HepG2 (cell line): ENCODE measurements around the gene DDX1. TPM values are rescaled to one million over a fixed set of nuclear protein-coding genes. Genes with fewer than 3 reads are reported as not detected.

Experiments used
- ATAC-seq: fragments of 200-7000 bp; cut with Tn5 transposase; 3 replicates; pipeline ENCODE4 v1.9.1; 2020; ENCODE audit warnings: mild to moderate bottlenecking, moderate library complexity
- BruUV-seq: library from RNA; stranded (reverse); fragments of 400-500 nt; replicated peaks from 2 replicates; lab custom pipeline; 2021; lab: Mats Ljungman, UMichigan
- CTCF ChIA-PET: fragments of 300-600 bp; formaldehyde crosslinking; extraction: SDS; loops from one replicate; lab custom pipeline; 2021; ENCODE audit warnings: low total read pairs, inconsistent platforms, low intra/inter-chr PET ratio; lab: Yijun Ruan, JAX
- POLR2A ChIA-PET: fragments of 350-600 bp; sonication (Branson Sonifier 250); formaldehyde crosslinking; loops from one replicate; lab custom pipeline; 2020; ENCODE audit warnings: antibody characterized with exemption, inconsistent platforms; lab: Yijun Ruan, JAX
- DNase-seq: peaks from one replicate; pipeline ENCODE4 v3.0.0-alpha.2; 2015; ENCODE audit warnings: low spot score
- FAIRE-seq: peaks from 3 replicates; lab custom pipeline; 2011; peaks lifted over from hg19 to GRCh38; lab: Jason Lieb, UNC
- H2AFZ ChIP-seq: one replicate; pipeline ENCODE4 v1.6.1; 2011; ENCODE audit warnings: low read length, inconsistent platforms
- H3K27ac ChIP-seq: fragments of 300-600 bp; 3 replicates; pipeline ENCODE4 v1.8.0; 2011; ENCODE audit warnings: mixed run types, mild to moderate bottlenecking, mixed read lengths, low read length, inconsistent platforms; ENCODE audit not compliant: insufficient read depth; ENCODE audit errors: extremely low read length
- H3K27me3 ChIP-seq, 2 experiments: fragments of 200-600 bp in 1 of 2; 2 replicates in 1 of 2; 3 replicates in 1 of 2; pipeline versions ENCODE4 v1.6.0 to v1.8.0; 2011; ENCODE audit warnings: low read length in 2 of 2, mild to moderate bottlenecking in 2 of 2, moderate library complexity in 2 of 2, inconsistent platforms in 1 of 2; ENCODE audit not compliant: insufficient read depth in 2 of 2, control insufficient read depth in 1 of 2
- H3K36me3 ChIP-seq, 2 experiments: fragments of 200-600 bp in 1 of 2; replicated peaks in 1 of 2; 2 replicates in 1 of 2; 3 replicates in 1 of 2; pipeline versions ENCODE4 v1.5.1 to v1.8.0; 2011; ENCODE audit warnings: low read length in 2 of 2, inconsistent platforms in 1 of 2; ENCODE audit not compliant: insufficient read depth in 2 of 2, control insufficient read depth in 1 of 2
- H3K4me1 ChIP-seq: 2 replicates; pipeline ENCODE4 v1.5.1; 2012; ENCODE audit warnings: low read length, inconsistent platforms; ENCODE audit not compliant: insufficient read depth
- H3K4me2 ChIP-seq: 2 replicates; pipeline ENCODE4 v1.6.0; 2011; ENCODE audit warnings: low read depth, low read length, inconsistent platforms
- H3K4me3 ChIP-seq, 3 experiments: fragments of 200-600 bp in 1 of 3; sonication (generic), shearing (Covaris generic) in 1 of 3; replicated peaks in 1 of 3; 2 replicates each; pipeline ENCODE4 v1.5.1; 2011 to 2016; ENCODE audit warnings: low read length in 3 of 3, inconsistent platforms in 2 of 3, low read depth in 2 of 3, mild to moderate bottlenecking in 2 of 3, control low read depth in 1 of 3, mixed read lengths in 1 of 3; ENCODE audit not compliant: insufficient read depth in 1 of 3
- H3K79me2 ChIP-seq: one replicate; pipeline ENCODE4 v1.6.1; 2011; ENCODE audit warnings: low read length, inconsistent platforms; ENCODE audit not compliant: insufficient read depth
- H3K9ac ChIP-seq: 2 replicates; pipeline ENCODE4 v1.6.0; 2011; ENCODE audit warnings: mild to moderate bottlenecking, low read depth, low read length, inconsistent platforms; ENCODE audit not compliant: insufficient read depth
- H3K9me3 ChIP-seq: 2 replicates; pipeline ENCODE4 v1.5.1; 2012; ENCODE audit warnings: mild to moderate bottlenecking, low read length
- H4K20me1 ChIP-seq: 2 replicates; pipeline ENCODE4 v1.6.0; 2011; ENCODE audit warnings: inconsistent platforms, mild to moderate bottlenecking, low read length, moderate library complexity; ENCODE audit not compliant: insufficient read depth
- CHD4 ChIP-seq: fragments of 200-600 bp; sonication (generic); IDR thresholded peaks from 2 replicates; pipeline ENCODE4 v1.7.0; 2017; ENCODE audit warnings: mild to moderate bottlenecking, low read length, borderline replicate concordance
- FOXA1 ChIP-seq, 2 experiments: fragments of 450-650 bp in 1 of 2; sonication (generic) in 1 of 2; formaldehyde crosslinking in 1 of 2; IDR thresholded peaks; 2 replicates each; pipeline versions ENCODE4 v1.4.0 to v1.6.1; 2016 to 2020; ENCODE audit warnings: missing genetic modification reagents in 1 of 2
- MATR3 ChIP-seq: sonication (generic); formaldehyde crosslinking; IDR thresholded peaks from 2 replicates; pipeline ENCODE4 v1.4.0; 2020; ENCODE audit warnings: missing genetic modification reagents
- PHB2 ChIP-seq: fragments of 450-650 bp; IDR thresholded peaks from 2 replicates; pipeline ENCODE4 v1.6.1; 2018; ENCODE audit not compliant: partially characterized antibody
- ZNF121 ChIP-seq: sonication (generic); formaldehyde crosslinking; IDR thresholded peaks from 2 replicates; pipeline ENCODE4 v1.5.0; 2020; ENCODE audit warnings: mild to moderate bottlenecking, missing genetic modification reagents
- ZNF253 ChIP-seq: sonication (generic); formaldehyde crosslinking; IDR thresholded peaks from 2 replicates; pipeline ENCODE4 v1.8.0; 2022; ENCODE audit warnings: mild to moderate bottlenecking, missing genetic modification reagents, borderline replicate concordance
- ZNF543 ChIP-seq: sonication (generic); formaldehyde crosslinking; IDR thresholded peaks from 2 replicates; pipeline ENCODE4 v1.4.0; 2020; ENCODE audit warnings: mild to moderate bottlenecking, missing genetic modification reagents
- ZNF557 ChIP-seq: sonication (generic); formaldehyde crosslinking; IDR thresholded peaks from 2 replicates; pipeline ENCODE4 v1.4.0; 2020; ENCODE audit warnings: missing genetic modification reagents
- ZNF850 ChIP-seq: sonication (generic); formaldehyde crosslinking; conservative IDR thresholded peaks from 2 replicates; pipeline ENCODE4 v1.9.0; 2021; ENCODE audit warnings: mild to moderate bottlenecking, missing genetic modification reagents
- WGBS: methylation state at CpG from one replicate; pipeline ENCODE4 v1.1.6; 2017; ENCODE audit warnings: low lambda C conversion rate; 5-methylcytosine and 5-hydroxymethylcytosine counted together
- in situ Hi-C: cut with HindIII; loops from 2 replicates; pipeline ENCODE4 v1.10.0; 2017; ENCODE audit warnings: low pct_unique_long_range_greater_than_20kb; ENCODE audit not compliant: extremely low pct_ligation_motif_present
- intact Hi-C: fragments of 100-400 bp; cut with micrococcal nuclease; formaldehyde crosslinking; loops from one replicate; pipeline ENCODE4 v1.10.0; 2022; ENCODE audit not compliant: unreplicated experiment
- polyA plus RNA-seq, 8 experiments: library from polyadenylated mRNA; depleted of rRNA in 3 of 8; stranded (reverse) in 7 of 8; unstranded in 1 of 8; fragments of >200 nt; fragmentation: Illumina TruSeq in 4 of 8; extraction: Trizol in 4 of 8; gene quantifications; 2 replicates each; pipeline versions ENCODE4 v1.2.1 to v1.2.3, GENCODE V29; 2011 to 2016; ENCODE audit warnings: low read depth in 4 of 8, missing spikeins in 1 of 8, mixed read lengths in 1 of 8; ENCODE audit not compliant: insufficient read depth in 1 of 8
- total RNA-seq, 5 experiments: library from RNA; depleted of rRNA; stranded (reverse); fragments of >200 nt; fragmentation: Illumina TruSeq; extraction: Trizol; gene quantifications; 2 replicates each; pipeline ENCODE4 v1.2.3, GENCODE V29; 2016; ENCODE audit warnings: low read depth in 1 of 5
- TF ChIP-seq, protein P1 (sequence below): sonication (generic); formaldehyde crosslinking; IDR thresholded peaks from 2 replicates; pipeline ENCODE4 v1.5.0; 2020; ENCODE audit warnings: mild to moderate bottlenecking, missing genetic modification reagents
- TF ChIP-seq, protein P2 (sequence below): sonication (generic); formaldehyde crosslinking; IDR thresholded peaks from 2 replicates; pipeline ENCODE4 v1.5.0; 2020; ENCODE audit warnings: missing genetic modification reagents
- TF ChIP-seq, protein P3 (sequence below): sonication (generic); formaldehyde crosslinking; IDR thresholded peaks from 2 replicates; pipeline ENCODE4 v1.9.0; 2021; ENCODE audit warnings: missing genetic modification reagents, borderline replicate concordance

The DDX1 gene
- total and polyA plus RNA-seq, 2 of the 13 experiments (the other 11 are each of a cell fraction or from before 2014, with no cell fraction given) = 81.6 to 130 TPM

DNA sequence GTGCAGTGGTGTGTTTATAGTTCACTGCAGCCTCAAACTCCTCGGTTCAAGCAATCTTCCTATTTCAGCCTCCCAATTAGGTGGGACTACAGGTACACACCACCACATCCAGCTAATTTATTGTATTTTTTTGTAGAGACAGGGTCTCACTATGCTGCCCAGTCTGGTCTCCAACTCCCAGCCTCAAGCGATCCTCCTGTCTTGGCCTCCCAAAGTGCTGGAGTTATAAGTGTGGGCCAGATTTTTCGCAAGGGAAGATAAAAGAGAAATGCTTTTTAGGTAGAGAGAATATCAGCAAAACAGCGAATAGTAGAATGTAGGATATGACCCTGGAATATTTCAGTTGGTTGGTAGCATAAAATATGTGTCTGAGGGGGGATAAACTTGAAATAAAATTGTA lies 4.3 kb downstream of the DDX1 start:
- intact Hi-C loops (no loop called here), in situ Hi-C loops (loop anchor here (25.0 kb wide), 3 partner anchors 584 to 959 kb away; partner anchors contain the start of gene LRATD1)
- POLR2A ChIA-PET = no interaction called here
- H3K9me3 ChIP-seq = no peaks in the 10 kb centered on the region
- peaks cover 9% of the 10 kb centered on the region for H4K20me1 ChIP-seq
- no TSS peak for BruUV-seq
- H3K36me3 ChIP-seq = peaks cover 18 to 50% of the 10 kb centered on the region in 2 experiments
- no peaks in the 10 kb centered on the region; a peak in 1 of 5 replicates for H3K27me3 ChIP-seq
- DNase-seq (no peak), ATAC-seq (no peak), FAIRE-seq (no peak)
- CTCF ChIA-PET = no interaction called here
- H3K79me2 ChIP-seq = peaks cover 46% of the 10 kb centered on the region
- H3K27ac ChIP-seq = no peak overlapping the region
- H3K4me2 ChIP-seq = no peak overlapping the region
- 96% methylated on average over 4 of the region's 4 CpGs for WGBS
- no peak for TF ChIP-seq PHB2
- peak; percentile 84 for TF ChIP-seq ZNF121
- no peak for TF ChIP-seq FOXA1 (IDR thresholded peaks at IDR 0.05)
- no peak for TF ChIP-seq FOXA1 (CRISPR knock-in tag; IDR thresholded peaks at IDR 0.05)
- TF ChIP-seq, protein P1, sequence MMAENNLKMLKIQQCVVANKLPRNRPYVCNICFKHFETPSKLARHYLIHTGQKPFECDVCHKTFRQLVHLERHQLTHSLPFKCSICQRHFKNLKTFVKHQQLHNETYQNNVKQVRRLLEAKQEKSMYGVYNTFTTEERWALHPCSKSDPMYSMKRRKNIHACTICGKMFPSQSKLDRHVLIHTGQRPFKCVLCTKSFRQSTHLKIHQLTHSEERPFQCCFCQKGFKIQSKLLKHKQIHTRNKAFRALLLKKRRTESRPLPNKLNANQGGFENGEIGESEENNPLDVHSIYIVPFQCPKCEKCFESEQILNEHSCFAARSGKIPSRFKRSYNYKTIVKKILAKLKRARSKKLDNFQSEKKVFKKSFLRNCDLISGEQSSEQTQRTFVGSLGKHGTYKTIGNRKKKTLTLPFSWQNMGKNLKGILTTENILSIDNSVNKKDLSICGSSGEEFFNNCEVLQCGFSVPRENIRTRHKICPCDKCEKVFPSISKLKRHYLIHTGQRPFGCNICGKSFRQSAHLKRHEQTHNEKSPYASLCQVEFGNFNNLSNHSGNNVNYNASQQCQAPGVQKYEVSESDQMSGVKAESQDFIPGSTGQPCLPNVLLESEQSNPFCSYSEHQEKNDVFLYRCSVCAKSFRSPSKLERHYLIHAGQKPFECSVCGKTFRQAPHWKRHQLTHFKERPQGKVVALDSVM (CRISPR knock-in tag) = peak; percentile 76
- H3K9ac ChIP-seq = no peak overlapping the region
- no peak overlapping the region for H2AFZ ChIP-seq
- H3K4me3 ChIP-seq = no peak overlapping the region
- peaks cover 27% of the 10 kb centered on the region for H3K4me1 ChIP-seq

DNA sequence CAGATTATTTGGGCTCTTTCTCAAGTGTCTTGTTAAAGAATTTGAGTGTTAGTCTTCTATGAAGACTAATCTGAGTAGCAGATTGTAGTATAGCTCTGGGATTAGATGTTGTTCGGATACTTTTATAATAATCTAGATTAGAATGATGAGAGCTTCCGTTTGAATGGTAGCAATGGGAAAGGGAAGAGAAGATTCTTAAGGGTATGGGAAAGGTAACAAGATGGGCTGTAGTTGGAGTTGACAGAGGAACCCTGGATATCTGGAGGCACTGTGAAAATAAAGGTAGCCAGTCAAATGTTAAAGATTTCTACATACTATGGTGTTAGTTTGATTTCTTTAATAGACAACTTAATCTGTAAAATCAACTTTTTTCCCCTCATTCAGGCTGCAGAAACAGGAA lies 4.7 kb downstream of the DDX1 start:
- in situ Hi-C loops = loop anchor here (25.0 kb wide), 3 partner anchors 584 to 959 kb away; partner anchors contain the start of gene LRATD1
- FAIRE-seq (no peak), DNase-seq (no peak), ATAC-seq (no peak)
- CTCF ChIA-PET = no interaction called here
- no peak overlapping the region for H2AFZ ChIP-seq
- no peaks in the 10 kb centered on the region for H3K9me3 ChIP-seq
- 96% methylated on average over 2 of the region's 2 CpGs for WGBS
- POLR2A ChIA-PET = no interaction called here
- peaks cover 23% of the 10 kb centered on the region for H3K4me1 ChIP-seq
- peaks cover 42% of the 10 kb centered on the region for H3K79me2 ChIP-seq
- intact Hi-C loops = no loop called here
- no peak overlapping the region for H3K9ac ChIP-seq
- no peak overlapping the region for H3K27ac ChIP-seq
- H3K36me3 ChIP-seq = peaks cover 22 to 54% of the 10 kb centered on the region in 2 experiments
- no peak overlapping the region for H3K4me3 ChIP-seq
- no TSS peak for BruUV-seq
- no peaks in the 10 kb centered on the region; a peak in 1 of 5 replicates for H3K27me3 ChIP-seq
- H3K4me2 ChIP-seq = no peak overlapping the region
- peaks cover 9% of the 10 kb centered on the region for H4K20me1 ChIP-seq
- TF ChIP-seq, protein P2, sequence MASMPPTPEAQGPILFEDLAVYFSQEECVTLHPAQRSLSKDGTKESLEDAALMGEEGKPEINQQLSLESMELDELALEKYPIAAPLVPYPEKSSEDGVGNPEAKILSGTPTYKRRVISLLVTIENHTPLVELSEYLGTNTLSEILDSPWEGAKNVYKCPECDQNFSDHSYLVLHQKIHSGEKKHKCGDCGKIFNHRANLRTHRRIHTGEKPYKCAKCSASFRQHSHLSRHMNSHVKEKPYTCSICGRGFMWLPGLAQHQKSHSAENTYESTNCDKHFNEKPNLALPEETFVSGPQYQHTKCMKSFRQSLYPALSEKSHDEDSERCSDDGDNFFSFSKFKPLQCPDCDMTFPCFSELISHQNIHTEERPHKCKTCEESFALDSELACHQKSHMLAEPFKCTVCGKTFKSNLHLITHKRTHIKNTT (CRISPR knock-in tag) = no peak
- TF ChIP-seq, protein P3, sequence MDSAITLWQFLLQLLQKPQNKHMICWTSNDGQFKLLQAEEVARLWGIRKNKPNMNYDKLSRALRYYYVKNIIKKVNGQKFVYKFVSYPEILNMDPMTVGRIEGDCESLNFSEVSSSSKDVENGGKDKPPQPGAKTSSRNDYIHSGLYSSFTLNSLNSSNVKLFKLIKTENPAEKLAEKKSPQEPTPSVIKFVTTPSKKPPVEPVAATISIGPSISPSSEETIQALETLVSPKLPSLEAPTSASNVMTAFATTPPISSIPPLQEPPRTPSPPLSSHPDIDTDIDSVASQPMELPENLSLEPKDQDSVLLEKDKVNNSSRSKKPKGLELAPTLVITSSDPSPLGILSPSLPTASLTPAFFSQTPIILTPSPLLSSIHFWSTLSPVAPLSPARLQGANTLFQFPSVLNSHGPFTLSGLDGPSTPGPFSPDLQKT (CRISPR knock-in tag) = no peak
- no peak for TF ChIP-seq ZNF850 (CRISPR knock-in tag)
- no peak for TF ChIP-seq ZNF253
- TF ChIP-seq MATR3 (CRISPR knock-in tag) = no peak
- TF ChIP-seq CHD4 = no peak
- TF ChIP-seq ZNF557 (CRISPR knock-in tag) = no peak
- TF ChIP-seq ZNF543 (CRISPR knock-in tag) = no peak
